HG02840 (cell line): ENCODE data around the gene MRPL11.
"Not testable (repeated sequence)": the region's sequence is repeated elsewhere in the genome, so short reads cannot be mapped to it uniquely, and the experiment has no call there.

Experiments
- ATAC-seq: cut with Tn5 transposase; IDR thresholded peaks from one replicate; pipeline ENCODE4 v1.9.1; 2021; ENCODE audit warnings: mild to moderate bottlenecking, moderate library complexity, moderate number of reproducible peaks; ENCODE audit not compliant: unreplicated experiment, low FRiP score

Gene MRPL11

DNA sequence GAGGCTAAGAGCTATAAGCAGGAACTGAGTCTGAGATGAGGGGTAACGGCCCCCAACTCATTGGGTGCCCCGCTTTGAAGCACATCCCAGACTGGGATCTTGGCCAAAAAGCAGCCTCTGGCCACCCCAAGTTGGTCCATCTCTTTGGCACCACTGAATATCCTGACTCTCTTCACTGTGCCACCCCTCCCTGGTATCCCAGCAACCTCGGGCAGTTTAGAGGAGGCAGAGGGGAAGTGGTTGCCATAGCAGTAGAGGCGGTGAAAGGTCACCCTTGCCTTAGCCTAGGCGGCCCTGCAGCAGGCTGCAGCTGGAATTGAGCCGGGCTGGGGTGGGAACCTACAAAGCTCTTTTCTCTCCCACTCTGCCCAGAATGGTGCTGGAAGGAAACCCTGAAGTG is 29.1 kb upstream of the MRPL11 start:
- no peak for ATAC-seq

DNA sequence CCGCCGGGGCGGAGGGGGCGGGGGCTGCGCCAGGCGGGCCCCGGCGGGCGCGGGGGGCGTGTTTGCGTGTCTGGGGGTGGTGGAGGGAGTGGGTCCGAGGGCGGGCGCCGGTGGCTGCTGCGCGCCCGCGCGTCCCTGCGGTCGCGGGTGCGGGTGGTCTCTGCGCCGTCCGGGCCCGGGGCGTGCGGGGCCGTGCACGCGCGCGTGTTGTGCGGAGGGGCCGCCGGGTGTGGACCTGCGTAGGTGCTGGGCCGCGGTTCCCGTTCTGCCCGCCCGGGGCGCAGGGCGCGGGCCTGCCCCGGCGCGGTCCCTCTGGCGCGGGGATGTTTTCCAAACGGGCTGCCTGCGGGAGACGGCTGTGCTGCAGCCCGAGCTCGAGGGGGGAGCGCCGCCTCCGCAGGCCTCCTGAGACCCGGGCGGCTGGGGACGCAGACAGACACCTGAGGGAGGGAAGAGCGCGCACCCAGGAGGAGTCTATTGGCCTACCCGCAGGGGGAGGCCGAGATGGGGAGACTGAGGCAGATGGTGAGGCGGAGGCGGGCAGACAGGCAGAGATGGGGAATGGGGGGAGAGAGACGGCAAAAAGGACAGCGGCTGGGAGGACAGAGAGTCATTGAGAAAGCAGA is 28.5 kb upstream of the MRPL11 start:
- ATAC-seq, result no peak

DNA sequence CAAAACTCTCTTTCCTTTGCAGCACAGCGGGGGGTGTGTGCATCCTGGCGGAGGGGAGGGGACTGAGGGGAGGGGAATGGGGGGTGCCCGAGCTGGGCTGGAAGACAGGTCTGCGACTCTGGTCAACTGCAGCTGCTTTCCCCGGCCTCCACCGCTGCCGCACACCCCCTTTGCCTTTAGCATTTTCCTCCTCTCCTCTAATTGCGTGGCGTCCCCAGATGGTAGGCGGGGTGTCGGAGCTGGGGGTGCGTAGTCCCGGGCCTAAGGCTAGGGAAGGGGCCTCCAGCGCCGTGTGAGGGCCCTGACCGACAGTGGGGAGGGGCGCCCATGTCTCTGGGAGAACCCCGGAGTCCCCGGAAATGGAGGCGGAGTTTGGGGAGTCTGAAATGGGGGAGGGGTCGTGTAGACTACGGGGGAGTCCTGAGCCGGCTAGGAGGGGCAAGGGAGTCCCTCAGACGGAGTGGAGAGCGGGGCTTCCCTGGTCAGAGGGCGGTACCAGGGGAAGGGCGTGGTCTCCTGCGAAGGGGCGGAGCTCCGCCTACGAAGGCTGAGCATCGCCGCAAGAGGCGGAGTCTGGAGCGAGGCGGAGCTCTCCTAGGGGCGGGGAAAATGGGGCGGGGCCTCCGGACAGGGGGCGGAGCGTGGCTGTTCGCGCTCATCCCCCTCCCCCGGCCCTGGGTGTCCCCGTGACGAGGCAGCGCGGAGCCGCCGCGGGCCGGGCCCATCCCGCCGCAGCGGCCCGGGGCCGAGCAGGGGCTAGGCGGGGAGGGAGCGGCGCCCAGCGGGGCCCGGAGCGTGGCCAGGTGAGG is 27.8 kb upstream of the MRPL11 start, which contains the start of gene PELI3:
TSS of gene PELI3 (plus strand) at position 681 of the 809 bp plus-strand sequence. CDS start 1,224 bp downstream, outside the sequence.
- ATAC-seq, result peak; percentile 75

- ATAC-seq, result no peak
Measured at GRCh38 chr11:66465373-66466224, 27.0 kb upstream of the MRPL11 start.

DNA sequence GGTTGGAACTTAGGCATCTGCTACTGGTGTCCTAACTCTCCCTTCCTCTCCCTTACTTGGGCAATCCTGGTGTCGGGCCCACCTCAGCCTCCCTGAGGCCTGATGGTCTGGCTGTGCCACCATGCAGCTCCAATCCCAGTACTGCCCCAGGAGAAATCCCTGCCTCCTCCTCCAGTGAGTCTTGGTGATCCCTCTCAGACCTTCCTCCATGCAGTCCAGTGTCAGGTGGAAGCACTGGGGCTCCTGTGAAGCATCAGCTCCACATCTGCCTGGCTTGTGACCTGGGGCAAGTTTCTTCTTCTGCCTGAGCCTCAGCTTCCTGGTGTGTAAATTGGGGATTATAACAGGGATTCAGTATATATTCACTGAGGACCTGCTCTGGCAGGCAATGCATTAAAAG is 26.3 kb upstream of the MRPL11 start:
- ATAC-seq, result no peak

GRCh38 chr11:66464116-66464515 is 25.5 kb upstream of the MRPL11 start:
- ATAC-seq, result not testable (repeated sequence)

- no peak for ATAC-seq
Measured at GRCh38 chr11:66462911-66463310, 24.3 kb upstream of the MRPL11 start.

DNA sequence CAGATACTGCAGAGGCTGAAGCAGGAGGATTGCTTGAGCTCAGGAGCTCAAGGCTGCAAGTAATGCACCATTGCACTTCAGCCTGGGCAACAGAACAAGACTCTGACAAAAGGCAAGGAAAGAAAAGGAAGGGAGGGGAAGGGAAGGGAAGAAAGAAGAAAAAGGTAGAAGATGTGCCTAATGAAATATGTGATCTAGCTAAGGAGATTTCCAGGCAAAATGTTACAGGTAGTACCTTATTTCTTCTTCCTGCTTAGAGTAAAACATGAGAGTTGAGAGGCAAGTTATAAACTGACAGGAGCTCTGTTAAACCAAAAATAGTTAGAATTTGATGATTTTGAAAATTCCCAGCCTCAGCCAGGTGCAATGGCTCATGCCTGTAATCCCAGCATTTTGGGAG is 23.4 kb upstream of the MRPL11 start:
- no peak for ATAC-seq

- no peak for ATAC-seq
Measured at GRCh38 chr11:66459138-66459778, 20.6 kb upstream of the MRPL11 start.

DNA sequence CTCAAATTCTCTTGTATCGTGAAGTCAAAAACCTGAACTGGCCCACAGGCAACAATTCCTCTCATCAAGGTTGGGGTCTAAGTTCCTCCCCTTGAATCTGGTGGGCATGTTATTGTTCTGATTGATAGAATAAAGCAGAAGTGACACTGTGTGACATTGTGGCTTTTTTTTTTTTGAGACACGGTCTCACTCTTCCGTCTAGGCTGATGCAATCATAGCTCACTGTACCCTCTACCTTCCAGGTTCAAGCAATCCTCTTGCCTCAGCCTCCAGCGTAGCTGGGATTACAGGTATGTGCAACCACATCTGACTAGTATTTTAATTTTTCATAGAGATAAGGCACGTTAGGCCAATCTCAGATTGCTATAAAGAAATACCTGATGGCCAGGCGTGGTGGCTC is 19.2 kb upstream of the MRPL11 start:
- ATAC-seq, result no peak

- no peak for ATAC-seq
Measured at GRCh38 chr11:66454828-66455227, 16.2 kb upstream of the MRPL11 start.

- no peak for ATAC-seq
Measured at GRCh38 chr11:66454247-66454646, 15.6 kb upstream of the MRPL11 start.

- ATAC-seq, result no peak
Measured at GRCh38 chr11:66451663-66452062, 13.0 kb upstream of the MRPL11 start.

- no peak for ATAC-seq
Measured at GRCh38 chr11:66450560-66450959, 11.9 kb upstream of the MRPL11 start.

DNA sequence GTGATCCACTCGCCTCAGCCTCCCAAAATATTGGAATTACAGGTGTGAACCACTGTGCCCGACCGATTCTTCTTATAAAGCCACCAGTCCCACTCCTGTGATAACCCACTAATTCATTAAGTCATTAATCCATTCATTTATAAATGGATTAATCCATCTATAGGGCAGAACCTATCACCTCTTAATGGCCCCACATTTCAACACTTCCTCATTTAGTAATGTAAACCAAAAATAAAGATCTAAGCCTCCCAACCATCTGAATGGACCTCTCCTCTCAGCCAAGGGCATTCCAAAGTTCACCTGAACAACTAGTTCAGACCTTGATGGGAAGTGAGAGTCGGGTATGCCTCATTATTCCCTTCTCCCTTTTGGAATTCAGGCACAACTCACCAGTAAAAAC is 9.9 kb upstream of the MRPL11 start:
- ATAC-seq, result no peak

GRCh38 chr11:66447012-66447411 is 8.4 kb upstream of the MRPL11 start:
- no peak for ATAC-seq

GRCh38 chr11:66443602-66444001 is 5.0 kb upstream of the MRPL11 start:
- ATAC-seq, result no peak

DNA sequence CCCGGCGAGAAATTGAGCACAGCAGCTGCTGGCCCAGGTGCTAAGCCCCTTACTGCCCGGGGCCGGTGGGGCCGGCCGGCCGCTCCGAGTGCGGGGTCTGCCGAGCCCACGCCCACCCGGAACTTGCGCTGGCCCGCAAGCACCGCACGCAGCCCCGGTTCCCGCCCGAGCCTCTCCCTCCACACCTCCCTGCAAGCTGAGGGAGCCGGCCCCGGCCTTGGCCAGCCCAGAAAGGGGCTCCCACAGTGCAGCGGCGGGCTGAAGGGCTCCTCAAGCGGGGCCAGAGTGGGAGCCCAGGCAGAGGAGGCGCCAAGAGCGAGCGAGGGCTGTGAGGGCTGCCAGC is 2.3 kb upstream of the MRPL11 start:
- not testable (repeated sequence) for ATAC-seq

GRCh38 chr11:66440101-66440939 is 1.7 kb upstream of the MRPL11 start:
- not testable (repeated sequence) for ATAC-seq

GRCh38 chr11:66437979-66438503 is 607 bp downstream of the MRPL11 start:
- no peak for ATAC-seq
